ENCODE data around the gene NOB1.
A peak's percentile ranks its signal among the peaks of the same experiment; 100 is the strongest.
"Not testable (repeated sequence)": the region's sequence is repeated elsewhere in the genome, so short reads cannot be mapped to it uniquely, and the experiment has no call there.

Gene NOB1

GRCh38 chr16:69754469-69755310 is at the start of gene NOB1:
Gene NOB1, minus strand, starts transcription at chr16:69754926. Its CDS starts 16 bp downstream, at chr16:69754910.
- Histone ChIP-seq H3K27ac (ENCODE audit: low read depth, low read length) (peak within 1 kb of the TSS; percentile 89), H3K4me3 (ENCODE audit: low read depth, low read length) (peak within 1 kb of the TSS; percentile 97), H3K9ac (ENCODE audit: low read length) (peak within 1 kb of the TSS; percentile 96), H3K9me3 (ENCODE audit: control insufficient read depth, insufficient read depth, low read depth, low read length) (no peaks in the 10 kb centered on the region), H3K36me3 (ENCODE audit: control insufficient read depth, insufficient read depth, low read length) (peaks cover 35% of the 10 kb centered on the region), H3K27me3 (ENCODE audit: control insufficient read depth, insufficient read depth, low read length) (no peaks in the 10 kb centered on the region), H3K4me1 (ENCODE audit: control insufficient read depth, insufficient read depth, low read length) (no peaks in the 10 kb centered on the region)

- H3K27me3 ChIP-seq (ENCODE audit: control insufficient read depth, insufficient read depth, low read length): no peaks in the 10 kb centered on the region
- no peaks in the 10 kb centered on the region for H3K9me3 ChIP-seq (ENCODE audit: control insufficient read depth, insufficient read depth, low read depth, low read length)
- H3K4me3 ChIP-seq (ENCODE audit: low read depth, low read length): no peak overlapping the region
- no peak overlapping the region for H3K27ac ChIP-seq (ENCODE audit: low read depth, low read length)
- H3K36me3 ChIP-seq (ENCODE audit: control insufficient read depth, insufficient read depth, low read length): peaks cover 9% of the 10 kb centered on the region
- H3K9ac ChIP-seq (ENCODE audit: low read length): no peak overlapping the region
- no peaks in the 10 kb centered on the region for H3K4me1 ChIP-seq (ENCODE audit: control insufficient read depth, insufficient read depth, low read length)
Measured at GRCh38 chr16:69804297-69804696, 49.6 kb upstream of the NOB1 start.

DNA sequence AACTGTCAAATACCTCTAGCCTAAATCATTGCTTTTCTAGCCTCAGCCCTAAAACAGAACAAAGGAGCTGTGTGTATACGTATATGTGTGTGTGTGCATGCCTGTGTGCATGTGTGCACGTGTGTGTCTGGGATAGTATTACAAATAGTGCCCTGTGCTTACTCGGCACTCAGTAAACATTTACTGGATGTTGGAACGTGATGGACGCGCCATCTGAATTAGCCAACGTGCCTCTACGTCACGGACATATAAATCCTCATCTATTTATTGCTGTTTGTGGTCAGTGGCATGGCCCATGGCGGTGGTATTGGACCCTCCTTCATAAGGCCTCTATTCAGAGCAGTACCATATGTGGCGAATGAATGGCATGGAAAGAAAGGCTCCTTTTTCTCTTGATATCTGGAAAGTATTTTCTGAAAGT is 44.9 kb upstream of the NOB1 start:
- no peak overlapping the region for H3K27ac ChIP-seq (ENCODE audit: low read depth, low read length)

GRCh38 chr16:69798466-69798865 is 43.7 kb upstream of the NOB1 start:
- Histone ChIP-seq H3K9me3 (ENCODE audit: control insufficient read depth, insufficient read depth, low read depth, low read length) (no peaks in the 10 kb centered on the region), H3K4me1 (ENCODE audit: control insufficient read depth, insufficient read depth, low read length) (no peaks in the 10 kb centered on the region), H3K9ac (ENCODE audit: low read length) (no peak overlapping the region), H3K27ac (ENCODE audit: low read depth, low read length) (no peak overlapping the region), H3K4me3 (ENCODE audit: low read depth, low read length) (no peak overlapping the region), H3K27me3 (ENCODE audit: control insufficient read depth, insufficient read depth, low read length) (no peaks in the 10 kb centered on the region), H3K36me3 (ENCODE audit: control insufficient read depth, insufficient read depth, low read length) (peaks cover 15% of the 10 kb centered on the region)

More for the DNA sequence above, 44.9 kb upstream of the NOB1 start:
- H3K36me3 ChIP-seq (ENCODE audit: control insufficient read depth, insufficient read depth, low read length): peaks cover 15% of the 10 kb centered on the region
- H3K4me3 ChIP-seq (ENCODE audit: low read depth, low read length): no peak overlapping the region
- no peak overlapping the region for H3K9ac ChIP-seq (ENCODE audit: low read length)
- no peaks in the 10 kb centered on the region for H3K9me3 ChIP-seq (ENCODE audit: control insufficient read depth, insufficient read depth, low read depth, low read length)
- H3K4me1 ChIP-seq (ENCODE audit: control insufficient read depth, insufficient read depth, low read length): no peaks in the 10 kb centered on the region
- no peaks in the 10 kb centered on the region for H3K27me3 ChIP-seq (ENCODE audit: control insufficient read depth, insufficient read depth, low read length)

DNA sequence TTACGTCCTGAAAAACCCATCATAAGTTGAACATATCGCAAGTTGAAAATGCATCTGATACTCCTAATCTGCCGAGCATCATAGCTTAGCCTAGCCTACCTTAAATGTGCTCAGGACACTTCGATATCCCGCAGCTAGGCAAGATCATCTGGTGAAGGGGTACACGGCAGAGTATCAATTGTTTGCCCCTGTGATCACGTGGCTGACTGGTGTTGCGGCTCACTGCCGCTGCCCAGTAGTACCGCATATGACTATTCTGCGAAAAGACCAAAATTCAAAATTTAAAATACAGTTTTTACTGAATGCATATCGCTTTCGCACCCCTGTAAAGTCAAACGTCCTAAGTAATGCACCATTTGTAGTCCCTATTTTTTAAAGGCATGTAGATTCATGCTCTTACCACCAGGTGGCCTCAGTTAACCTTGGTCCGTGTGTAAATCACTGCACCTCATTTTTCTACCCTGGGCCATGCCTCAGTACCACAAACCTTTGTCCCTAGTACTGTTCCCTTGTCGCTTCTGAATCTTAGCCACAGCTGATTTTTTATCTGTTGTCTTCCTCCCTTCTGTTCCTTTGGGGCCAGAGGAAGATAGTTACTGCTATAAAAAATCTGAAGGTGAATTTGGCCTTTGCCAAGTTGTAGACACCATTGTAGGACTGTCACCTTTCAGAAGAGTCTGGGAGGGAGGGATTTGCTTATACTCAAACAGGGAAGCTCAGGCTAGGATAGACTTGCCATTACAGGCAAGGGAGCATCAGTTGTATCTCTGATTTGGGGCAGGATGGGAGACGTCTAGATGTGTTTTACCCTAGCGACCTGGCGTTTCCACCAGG is 41.8 kb upstream of the NOB1 start:
- no peak overlapping the region for H3K27ac ChIP-seq (ENCODE audit: low read depth, low read length)
- no peaks in the 10 kb centered on the region for H3K27me3 ChIP-seq (ENCODE audit: control insufficient read depth, insufficient read depth, low read length)
- H3K4me1 ChIP-seq (ENCODE audit: control insufficient read depth, insufficient read depth, low read length): no peaks in the 10 kb centered on the region
- peaks cover 18% of the 10 kb centered on the region for H3K36me3 ChIP-seq (ENCODE audit: control insufficient read depth, insufficient read depth, low read length)
- H3K9me3 ChIP-seq (ENCODE audit: control insufficient read depth, insufficient read depth, low read depth, low read length): no peaks in the 10 kb centered on the region
- H3K4me3 ChIP-seq (ENCODE audit: low read depth, low read length): peak overlapping the region; percentile 36; the same call in 1 of the 2 replicates
- no peak overlapping the region for H3K9ac ChIP-seq (ENCODE audit: low read length)

GRCh38 chr16:69794486-69794885 is 39.8 kb upstream of the NOB1 start:
- no peak overlapping the region for H3K27ac ChIP-seq (ENCODE audit: low read depth, low read length)
- peaks cover 13% of the 10 kb centered on the region for H3K36me3 ChIP-seq (ENCODE audit: control insufficient read depth, insufficient read depth, low read length)
- H3K9ac ChIP-seq (ENCODE audit: low read length): no peak overlapping the region
- no peaks in the 10 kb centered on the region for H3K9me3 ChIP-seq (ENCODE audit: control insufficient read depth, insufficient read depth, low read depth, low read length)
- H3K27me3 ChIP-seq (ENCODE audit: control insufficient read depth, insufficient read depth, low read length): no peaks in the 10 kb centered on the region
- H3K4me3 ChIP-seq (ENCODE audit: low read depth, low read length): no peak overlapping the region
- no peaks in the 10 kb centered on the region for H3K4me1 ChIP-seq (ENCODE audit: control insufficient read depth, insufficient read depth, low read length)

GRCh38 chr16:69793526-69793925 is 38.8 kb upstream of the NOB1 start:
- H3K4me1 ChIP-seq (ENCODE audit: control insufficient read depth, insufficient read depth, low read length): no peaks in the 10 kb centered on the region

GRCh38 chr16:69791391-69791847 is 36.7 kb upstream of the NOB1 start:
- not testable (repeated sequence) for H3K27me3 ChIP-seq (ENCODE audit: control insufficient read depth, insufficient read depth, low read length); H3K9ac ChIP-seq (ENCODE audit: low read length); H3K27ac ChIP-seq (ENCODE audit: low read depth, low read length); H3K4me1 ChIP-seq (ENCODE audit: control insufficient read depth, insufficient read depth, low read length); H3K9me3 ChIP-seq (ENCODE audit: control insufficient read depth, insufficient read depth, low read depth, low read length); H3K4me3 ChIP-seq (ENCODE audit: low read depth, low read length)
- peaks cover 25% of the 10 kb centered on the region for H3K36me3 ChIP-seq (ENCODE audit: control insufficient read depth, insufficient read depth, low read length)

More at GRCh38 chr16:69793526-69793925, 38.8 kb upstream of the NOB1 start:
- H3K27ac ChIP-seq (ENCODE audit: low read depth, low read length): no peak overlapping the region
- H3K27me3 ChIP-seq (ENCODE audit: control insufficient read depth, insufficient read depth, low read length): no peaks in the 10 kb centered on the region
- no peak overlapping the region for H3K9ac ChIP-seq (ENCODE audit: low read length)
- H3K9me3 ChIP-seq (ENCODE audit: control insufficient read depth, insufficient read depth, low read depth, low read length): no peaks in the 10 kb centered on the region
- H3K4me3 ChIP-seq (ENCODE audit: low read depth, low read length): no peak overlapping the region
- peaks cover 11% of the 10 kb centered on the region for H3K36me3 ChIP-seq (ENCODE audit: control insufficient read depth, insufficient read depth, low read length)

DNA sequence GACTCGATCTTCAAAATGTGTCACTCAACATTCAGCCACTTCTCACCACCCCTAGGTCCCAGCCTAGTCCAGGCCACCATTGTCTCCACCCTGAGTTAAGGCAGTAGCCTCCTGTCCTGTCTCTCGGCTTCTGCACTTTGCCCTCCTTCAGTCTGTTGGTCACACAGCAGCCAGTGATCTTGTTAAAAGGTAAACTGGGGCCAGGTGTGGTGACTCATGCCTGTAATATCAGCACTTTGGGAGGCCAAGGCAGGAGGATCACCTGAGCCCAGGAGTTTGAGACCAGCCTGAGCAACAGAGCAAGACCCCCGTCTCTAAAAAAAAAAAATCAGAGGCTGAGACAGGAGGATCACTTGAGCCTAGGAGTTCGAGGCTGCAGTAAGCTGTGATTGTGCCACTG is 33.2 kb upstream of the NOB1 start:
- peaks cover 29% of the 10 kb centered on the region for H3K36me3 ChIP-seq (ENCODE audit: control insufficient read depth, insufficient read depth, low read length)
- no peaks in the 10 kb centered on the region for H3K9me3 ChIP-seq (ENCODE audit: control insufficient read depth, insufficient read depth, low read depth, low read length)
- H3K27ac ChIP-seq (ENCODE audit: low read depth, low read length): no peak overlapping the region
- H3K4me3 ChIP-seq (ENCODE audit: low read depth, low read length): no peak overlapping the region
- H3K4me1 ChIP-seq (ENCODE audit: control insufficient read depth, insufficient read depth, low read length): no peaks in the 10 kb centered on the region
- H3K9ac ChIP-seq (ENCODE audit: low read length): no peak overlapping the region
- no peaks in the 10 kb centered on the region for H3K27me3 ChIP-seq (ENCODE audit: control insufficient read depth, insufficient read depth, low read length)

GRCh38 chr16:69784586-69784985 is 29.9 kb upstream of the NOB1 start:
- Histone ChIP-seq H3K9me3 (ENCODE audit: control insufficient read depth, insufficient read depth, low read depth, low read length) (no peaks in the 10 kb centered on the region), H3K4me3 (ENCODE audit: low read depth, low read length) (no peak overlapping the region), H3K36me3 (ENCODE audit: control insufficient read depth, insufficient read depth, low read length) (peaks cover 24% of the 10 kb centered on the region), H3K4me1 (ENCODE audit: control insufficient read depth, insufficient read depth, low read length) (no peaks in the 10 kb centered on the region), H3K27me3 (ENCODE audit: control insufficient read depth, insufficient read depth, low read length) (no peaks in the 10 kb centered on the region), H3K9ac (ENCODE audit: low read length) (no peak overlapping the region), H3K27ac (ENCODE audit: low read depth, low read length) (no peak overlapping the region)

DNA sequence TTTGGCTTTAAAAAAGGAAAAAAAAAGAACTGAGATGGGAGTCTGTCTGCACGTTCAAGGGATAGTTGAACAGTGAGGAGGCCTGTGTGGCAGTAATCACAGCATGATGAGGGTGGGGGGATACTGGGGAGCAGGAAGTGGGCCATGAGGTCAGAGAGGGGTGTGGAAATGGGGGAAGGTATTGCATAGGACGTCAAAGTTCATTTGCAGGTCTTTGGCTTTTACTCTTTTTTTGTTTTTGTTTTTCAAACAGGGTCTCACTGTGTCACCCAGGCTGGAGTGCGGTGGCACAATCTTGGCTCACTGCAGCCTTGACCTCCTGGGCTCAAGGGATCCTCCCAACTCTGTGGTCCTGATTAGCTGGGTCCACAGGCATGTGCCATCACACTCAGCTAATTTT is 26.4 kb upstream of the NOB1 start:
- Histone ChIP-seq H3K9me3 (ENCODE audit: control insufficient read depth, insufficient read depth, low read depth, low read length) (no peaks in the 10 kb centered on the region), H3K27ac (ENCODE audit: low read depth, low read length) (no peak overlapping the region), H3K36me3 (ENCODE audit: control insufficient read depth, insufficient read depth, low read length) (peaks cover 3% of the 10 kb centered on the region; the same call in 1 of the 2 replicates)

More for the DNA sequence above, 26.4 kb upstream of the NOB1 start:
- Histone ChIP-seq H3K27me3 (ENCODE audit: control insufficient read depth, insufficient read depth, low read length) (no peaks in the 10 kb centered on the region), H3K4me1 (ENCODE audit: control insufficient read depth, insufficient read depth, low read length) (no peaks in the 10 kb centered on the region), H3K9ac (ENCODE audit: low read length) (no peak overlapping the region), H3K4me3 (ENCODE audit: low read depth, low read length) (no peak overlapping the region)

Data from HUES6 (cell line).